HEK293 (cell line): ENCODE results near the gene SMPD3.

Source experiments
- CTCF ChIA-PET: fragments of 350-600 bp; formaldehyde crosslinking; extraction: SDS; loops from one replicate; lab custom pipeline; 2021; ENCODE audit warnings: antibody characterized with exemption; lab: Yijun Ruan, JAX
- POLR2A ChIA-PET: fragments of 300-600 bp; formaldehyde crosslinking; extraction: SDS; loops from one replicate; lab custom pipeline; 2020; ENCODE audit warnings: antibody characterized with exemption, inconsistent platforms; lab: Yijun Ruan, JAX
- H3K27ac ChIP-seq: fragments of 200-500 bp; sonication (Bioruptor generic); 2 replicates; pipeline ENCODE4 v1.5.1; 2014; ENCODE audit warnings: low read depth, low read length, control low read depth, inconsistent platforms; ENCODE audit errors: extremely low read depth
- H3K36me3 ChIP-seq, 2 experiments: fragments of 200-500 bp in 1 of 2; sonication (Bioruptor generic) in 1 of 2; 1 replicate in 1 of 2; 2 replicates in 1 of 2; pipeline ENCODE4 v1.5.1; 2014 to 2017; ENCODE audit warnings: inconsistent platforms in 2 of 2, low read length in 2 of 2; ENCODE audit not compliant: control insufficient read depth in 2 of 2, insufficient read depth in 1 of 2
- H3K4me1 ChIP-seq: fragments of 200-500 bp; sonication (Bioruptor generic); 2 replicates; pipeline ENCODE4 v1.5.1; 2014; ENCODE audit warnings: mild to moderate bottlenecking, low read length, inconsistent platforms; ENCODE audit not compliant: control insufficient read depth, insufficient read depth
- H3K4me3 ChIP-seq: 2 replicates; pipeline ENCODE4 v1.5.1; 2011; ENCODE audit warnings: low read depth, mild to moderate bottlenecking, control low read depth, low read length, moderate library complexity
- H3K9me3 ChIP-seq: fragments of 200-500 bp; sonication (Bioruptor generic); 2 replicates; pipeline ENCODE4 v1.5.1; 2014; ENCODE audit warnings: low read depth, low read length, inconsistent platforms; ENCODE audit not compliant: control insufficient read depth, insufficient read depth
- GLIS2 ChIP-seq: fragments of 450-650 bp; formaldehyde crosslinking; IDR thresholded peaks from 2 replicates; pipeline ENCODE4 v1.5.1; 2016; ENCODE audit warnings: missing biosample characterization, missing genetic modification characterization
- PRDM10 ChIP-seq: fragments of 450-650 bp; formaldehyde crosslinking; IDR thresholded peaks from 2 replicates; pipeline ENCODE4 v1.5.1; 2016; ENCODE audit warnings: missing biosample characterization, missing genetic modification characterization
- ZBTB1 ChIP-seq: fragments of 450-650 bp; formaldehyde crosslinking; IDR thresholded peaks from 2 replicates; pipeline ENCODE4 v1.5.1; 2016; ENCODE audit warnings: missing biosample characterization, missing genetic modification characterization
- ZBTB10 ChIP-seq: fragments of 450-650 bp; formaldehyde crosslinking; IDR thresholded peaks from 2 replicates; pipeline ENCODE4 v1.5.1; 2016; ENCODE audit warnings: missing biosample characterization, missing genetic modification characterization
- ZBTB7A ChIP-seq: fragments of 450-650 bp; formaldehyde crosslinking; IDR thresholded peaks from 2 replicates; pipeline ENCODE4 v1.5.1; 2016; ENCODE audit warnings: low read depth, missing biosample characterization, missing genetic modification characterization
- ZBTB8A ChIP-seq: fragments of 450-650 bp; formaldehyde crosslinking; IDR thresholded peaks from 2 replicates; pipeline ENCODE4 v1.5.1; 2016; ENCODE audit warnings: missing biosample characterization, missing genetic modification characterization
- ZNF157 ChIP-seq: fragments of 450-650 bp; formaldehyde crosslinking; IDR thresholded peaks from 2 replicates; pipeline ENCODE4 v1.5.1; 2016; ENCODE audit warnings: missing biosample characterization, missing genetic modification characterization
- ZNF24 ChIP-seq: fragments of 450-650 bp; formaldehyde crosslinking; IDR thresholded peaks from 2 replicates; pipeline ENCODE4 v1.5.1; 2016; ENCODE audit warnings: missing biosample characterization, missing genetic modification characterization
- ZNF335 ChIP-seq: fragments of 450-650 bp; formaldehyde crosslinking; conservative IDR thresholded peaks from 2 replicates; pipeline ENCODE4 v1.5.1; 2016; ENCODE audit warnings: missing biosample characterization, missing genetic modification characterization
- ZNF416 ChIP-seq: fragments of 450-650 bp; formaldehyde crosslinking; IDR thresholded peaks from 2 replicates; pipeline ENCODE4 v1.5.1; 2016; ENCODE audit warnings: missing biosample characterization, missing genetic modification characterization
- ZNF423 ChIP-seq: fragments of 450-650 bp; formaldehyde crosslinking; IDR thresholded peaks from 2 replicates; pipeline ENCODE4 v1.5.1; 2016; ENCODE audit warnings: missing biosample characterization, missing genetic modification characterization
- ZNF426 ChIP-seq: fragments of 450-650 bp; formaldehyde crosslinking; IDR thresholded peaks from 2 replicates; pipeline ENCODE4 v1.5.1; 2017; ENCODE audit warnings: missing biosample characterization, missing genetic modification characterization, mild to moderate bottlenecking, inconsistent platforms, moderate library complexity
- ZNF560 ChIP-seq: fragments of 450-650 bp; formaldehyde crosslinking; IDR thresholded peaks from 2 replicates; pipeline ENCODE4 v1.5.1; 2017; ENCODE audit warnings: missing biosample characterization, missing genetic modification characterization, borderline replicate concordance
- ZNF585B ChIP-seq: fragments of 450-650 bp; formaldehyde crosslinking; IDR thresholded peaks from 2 replicates; pipeline ENCODE4 v1.5.1; 2016; ENCODE audit warnings: missing biosample characterization, missing genetic modification characterization
- ZNF629 ChIP-seq: fragments of 450-650 bp; formaldehyde crosslinking; IDR thresholded peaks from 2 replicates; pipeline ENCODE4 v1.5.1; 2017; ENCODE audit warnings: missing biosample characterization, missing genetic modification characterization
- ZNF692 ChIP-seq: fragments of 450-650 bp; formaldehyde crosslinking; IDR thresholded peaks from 2 replicates; pipeline ENCODE4 v1.5.1; 2016; ENCODE audit warnings: missing biosample characterization, missing genetic modification characterization
- ZNF701 ChIP-seq: fragments of 450-650 bp; formaldehyde crosslinking; IDR thresholded peaks from 2 replicates; pipeline ENCODE4 v1.5.1; 2016; ENCODE audit warnings: missing biosample characterization, missing genetic modification characterization
- ZNF76 ChIP-seq: fragments of 450-650 bp; formaldehyde crosslinking; IDR thresholded peaks from 2 replicates; pipeline ENCODE4; 2016; ENCODE audit warnings: low read depth, missing biosample characterization, missing genetic modification characterization, borderline replicate concordance
- ZSCAN16 ChIP-seq: fragments of 450-650 bp; formaldehyde crosslinking; IDR thresholded peaks from 2 replicates; pipeline ENCODE4 v1.5.1; 2016; ENCODE audit warnings: missing biosample characterization, missing genetic modification characterization
- TF ChIP-seq, protein P1 (sequence below): fragments of 450-650 bp; formaldehyde crosslinking; IDR thresholded peaks from 2 replicates; pipeline ENCODE4 v1.5.1; 2017; ENCODE audit warnings: missing biosample characterization, missing genetic modification characterization
- TF ChIP-seq, protein P2 (sequence below): fragments of 450-650 bp; formaldehyde crosslinking; IDR thresholded peaks from 2 replicates; pipeline ENCODE4 v1.5.1; 2016; ENCODE audit warnings: missing biosample characterization, missing genetic modification characterization

SMPD3 gene

GRCh38 chr16:68447653-68448359, 502 bp downstream of the SMPD3 start:
- Histone ChIP-seq H3K36me3 (no peaks in the 10 kb centered on the region), H3K27ac (no peak overlapping the region), H3K4me1 (no peaks in the 10 kb centered on the region), H3K9me3 (no peaks in the 10 kb centered on the region), H3K4me3 (peak overlapping the region; percentile 39)
- ChIA-PET CTCF (interaction anchor here (0.6 to 1.0 kb wide), 3 partner anchors 8 to 270 kb away, joined by 3 to 4 read pairs (median 3); no protein-coding TSS in a partner anchor), POLR2A (interaction anchor here (0.6 kb wide), 1 partner anchor 28 kb away, joined by 3 read pairs; no protein-coding TSS in a partner anchor)
- TF ChIP-seq ZNF76 (tag by site-specific recombination), result no peak
- peak; percentile 55 for TF ChIP-seq ZNF335 (tag by site-specific recombination)
- no peak for TF ChIP-seq ZNF416
- 0 out of 2 replicates have a peak, but pooled peaks have one; percentile 25 for TF ChIP-seq ZBTB10
- TF ChIP-seq ZNF629 (tag by site-specific recombination), result no peak
- TF ChIP-seq ZSCAN16 (tag by site-specific recombination), result no peak
- TF ChIP-seq ZNF157 (tag by site-specific recombination), result no peak
- 0 out of 2 replicates have a peak, but pooled peaks have one; percentile 32 for TF ChIP-seq ZBTB7A
- no peak for TF ChIP-seq ZNF560 (tag by site-specific recombination)
- no peak for TF ChIP-seq PRDM10 (tag by site-specific recombination)
- peak; percentile 13; the same call in 1 of the 2 replicates for TF ChIP-seq GLIS2 (tag by site-specific recombination)
- TF ChIP-seq ZBTB8A (tag by site-specific recombination), result peak; percentile 38; the same call in 1 of the 2 replicates

DNA sequence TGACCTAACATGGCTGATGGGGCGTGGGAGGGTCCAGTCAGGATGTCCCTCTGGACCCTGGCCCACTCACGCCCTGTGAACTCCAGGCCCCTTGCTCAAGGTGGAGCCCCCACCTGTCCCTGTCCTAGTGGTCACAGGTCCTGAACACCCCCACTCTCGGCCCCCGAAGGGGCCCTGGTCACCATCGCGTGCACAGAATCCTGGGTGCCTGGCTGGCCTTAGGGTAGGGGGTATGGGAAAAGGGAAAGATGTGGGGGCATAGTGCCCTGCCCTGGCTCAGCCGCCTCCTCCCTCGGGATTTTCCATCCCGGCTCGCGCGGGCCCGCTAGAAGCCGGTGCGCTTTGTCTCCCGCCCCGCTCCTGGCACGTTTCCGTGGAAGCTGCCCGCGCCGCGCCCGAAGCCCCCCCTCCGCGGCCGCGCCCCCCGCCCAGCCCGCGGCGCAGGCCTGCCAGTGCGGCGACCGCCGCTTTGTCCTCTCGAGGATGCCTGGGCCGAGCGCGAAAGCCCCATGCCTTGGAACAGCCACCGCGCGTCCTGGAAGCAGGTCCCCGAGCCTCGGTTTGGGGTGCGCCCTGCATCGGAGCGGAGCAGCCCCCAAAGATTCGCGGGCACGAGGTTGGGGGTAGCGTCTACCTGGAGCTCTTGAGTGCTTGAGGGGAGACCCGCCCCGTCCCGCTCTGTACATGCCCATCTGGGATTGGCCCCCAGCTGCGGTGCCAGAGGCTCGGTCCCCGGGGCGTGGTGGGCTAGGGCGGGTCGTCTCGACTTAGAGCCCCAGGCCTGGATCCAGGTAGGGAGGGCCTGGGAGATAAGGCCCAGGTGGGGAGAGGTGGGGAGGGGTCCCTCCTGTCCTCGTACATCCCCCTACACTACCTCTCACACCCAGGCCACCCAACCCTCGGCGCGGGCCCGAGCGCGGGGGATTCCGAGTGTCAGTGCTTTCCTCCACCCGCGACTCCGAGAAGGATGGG, 1.3 kb downstream of the SMPD3 start:
- POLR2A ChIA-PET, result no interaction called here
- TF ChIP-seq ZNF157 (tag by site-specific recombination) (no peak), ZNF701 (tag by site-specific recombination) (no peak), ZNF426 (tag by site-specific recombination) (no peak), ZNF24 (tag by site-specific recombination) (no peak), ZBTB1 (tag by site-specific recombination) (no peak), ZNF692 (no peak), ZNF585B (no peak), ZNF423 (no peak)
- TF ChIP-seq, protein P1, sequence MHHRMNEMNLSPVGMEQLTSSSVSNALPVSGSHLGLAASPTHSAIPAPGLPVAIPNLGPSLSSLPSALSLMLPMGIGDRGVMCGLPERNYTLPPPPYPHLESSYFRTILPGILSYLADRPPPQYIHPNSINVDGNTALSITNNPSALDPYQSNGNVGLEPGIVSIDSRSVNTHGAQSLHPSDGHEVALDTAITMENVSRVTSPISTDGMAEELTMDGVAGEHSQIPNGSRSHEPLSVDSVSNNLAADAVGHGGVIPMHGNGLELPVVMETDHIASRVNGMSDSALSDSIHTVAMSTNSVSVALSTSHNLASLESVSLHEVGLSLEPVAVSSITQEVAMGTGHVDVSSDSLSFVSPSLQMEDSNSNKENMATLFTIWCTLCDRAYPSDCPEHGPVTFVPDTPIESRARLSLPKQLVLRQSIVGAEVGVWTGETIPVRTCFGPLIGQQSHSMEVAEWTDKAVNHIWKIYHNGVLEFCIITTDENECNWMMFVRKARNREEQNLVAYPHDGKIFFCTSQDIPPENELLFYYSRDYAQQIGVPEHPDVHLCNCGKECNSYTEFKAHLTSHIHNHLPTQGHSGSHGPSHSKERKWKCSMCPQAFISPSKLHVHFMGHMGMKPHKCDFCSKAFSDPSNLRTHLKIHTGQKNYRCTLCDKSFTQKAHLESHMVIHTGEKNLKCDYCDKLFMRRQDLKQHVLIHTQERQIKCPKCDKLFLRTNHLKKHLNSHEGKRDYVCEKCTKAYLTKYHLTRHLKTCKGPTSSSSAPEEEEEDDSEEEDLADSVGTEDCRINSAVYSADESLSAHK (tag by site-specific recombination), result no peak
- TF ChIP-seq, protein P2, sequence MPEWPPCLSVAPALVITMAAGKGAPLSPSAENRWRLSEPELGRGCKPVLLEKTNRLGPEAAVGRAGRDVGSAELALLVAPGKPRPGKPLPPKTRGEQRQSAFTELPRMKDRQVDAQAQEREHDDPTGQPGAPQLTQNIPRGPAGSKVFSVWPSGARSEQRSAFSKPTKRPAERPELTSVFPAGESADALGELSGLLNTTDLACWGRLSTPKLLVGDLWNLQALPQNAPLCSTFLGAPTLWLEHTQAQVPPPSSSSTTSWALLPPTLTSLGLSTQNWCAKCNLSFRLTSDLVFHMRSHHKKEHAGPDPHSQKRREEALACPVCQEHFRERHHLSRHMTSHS (tag by site-specific recombination), result no peak

More for the DNA sequence above, 1.3 kb downstream of the SMPD3 start:
- Histone ChIP-seq H3K9me3 (no peaks in the 10 kb centered on the region), H3K27ac (no peak overlapping the region), H3K4me1 (no peaks in the 10 kb centered on the region), H3K36me3 (no peaks in the 10 kb centered on the region), H3K4me3 (no peak overlapping the region)
- CTCF ChIA-PET, result interaction anchor here (0.6 to 2.6 kb wide), 10 partner anchors 9 to 707 kb away, joined by 3 to 10 read pairs (median 4); no protein-coding TSS in a partner anchor
